Left ventricle myocardium inferior (tissue), 1 donor: Measurements from ENCODE around the gene OR5W2. TPM values are rescaled to one million over a fixed set of nuclear protein-coding genes. Genes with fewer than 3 reads are reported as not detected.

Experiments
- total RNA-seq: library from RNA; stranded (reverse); fragmentation: NEBNext Ultra II Directional; extraction: Animal tissue kit (Norgen Biotek cat#: 25700); gene quantifications from one replicate; pipeline ENCODE4 v1.2.1, GENCODE V29; 2021
- donor health status: DM: no; HTN: yes; CAD: no; lungs with severe emphysema.

The OR5W2 gene
- total RNA-seq, 1 donor from 2014 or later = not detected

Other genes starting within 250 kb of the OR5W2 start
- not detected for gene OR5D13, start 141.1 kb downstream of the OR5W2 start, total RNA-seq
- not detected for gene OR5D14, start 119.0 kb downstream of the OR5W2 start, total RNA-seq
- not detected for gene OR5L1, start 103.2 kb downstream of the OR5W2 start, total RNA-seq
- not detected for gene OR5D18, start 95.0 kb downstream of the OR5W2 start, total RNA-seq
- not detected for gene OR5L2, start 87.4 kb downstream of the OR5W2 start, total RNA-seq
- not detected for gene OR5D16, start 75.8 kb downstream of the OR5W2 start, total RNA-seq
- not detected for gene TRIM51, start 31.3 kb downstream of the OR5W2 start, total RNA-seq
- not detected for gene OR5I1, start 21.8 kb upstream of the OR5W2 start, total RNA-seq
- gene OR10AG1, start 55.4 kb upstream of the OR5W2 start, total RNA-seq = not detected
- not detected for gene OR5F1, start 80.0 kb upstream of the OR5W2 start, total RNA-seq
- not detected for gene OR5AS1, start 113.1 kb upstream of the OR5W2 start, total RNA-seq
- gene OR8I2, start 178.7 kb upstream of the OR5W2 start, total RNA-seq = not detected
- not detected for gene OR8H2, start 189.1 kb upstream of the OR5W2 start, total RNA-seq
- not detected for gene OR8H3, start 207.8 kb upstream of the OR5W2 start, total RNA-seq
- gene OR8J3, start 225.6 kb upstream of the OR5W2 start, total RNA-seq = not detected
- gene OR8K5, start 245.7 kb upstream of the OR5W2 start, total RNA-seq = not detected